Keratinocyte (primary cell): ENCODE measurements around the gene CD74. TPM values are rescaled to one million over a fixed set of nuclear protein-coding genes. Genes with fewer than 3 reads are reported as not detected.

Experiments
- DNase-seq: peaks from one replicate; pipeline ENCODE4 v3.0.0-alpha.2; 2011; ENCODE audit warnings: low read depth, missing footprints, low spot score
- FAIRE-seq: peaks from 2 replicates; lab custom pipeline; 2011; peaks lifted over from hg19 to GRCh38; lab: Jason Lieb, UNC
- H2AFZ ChIP-seq: 2 replicates; pipeline ENCODE4 v1.6.0; 2012; ENCODE audit warnings: low read length, control low read depth, inconsistent platforms; ENCODE audit not compliant: control insufficient read depth
- H3K27ac ChIP-seq: 2 replicates; pipeline ENCODE4 v1.5.1; 2011; ENCODE audit warnings: low read length; ENCODE audit not compliant: control insufficient read depth, insufficient read depth
- H3K27me3 ChIP-seq: 3 replicates; pipeline ENCODE4 v1.6.0; 2011; ENCODE audit warnings: low read length; ENCODE audit not compliant: control insufficient read depth, insufficient read depth; ENCODE audit errors: extremely low read depth
- H3K36me3 ChIP-seq, 2 experiments: 2 replicates in 1 of 2; 3 replicates in 1 of 2; pipeline ENCODE4 v1.5.1; 2011; ENCODE audit warnings: low read length in 2 of 2, mild to moderate bottlenecking in 1 of 2; ENCODE audit not compliant: control insufficient read depth in 2 of 2, insufficient read depth in 2 of 2; ENCODE audit errors: extremely low read depth in 1 of 2
- H3K4me1 ChIP-seq: 3 replicates; pipeline ENCODE4 v1.5.1; 2011; ENCODE audit warnings: low read length; ENCODE audit not compliant: control insufficient read depth, insufficient read depth; ENCODE audit errors: extremely low read depth
- H3K4me2 ChIP-seq: 3 replicates; pipeline ENCODE4 v1.6.0; 2011; ENCODE audit warnings: low read depth, low read length; ENCODE audit not compliant: control insufficient read depth, insufficient read depth; ENCODE audit errors: extremely low read depth
- H3K4me3 ChIP-seq, 3 experiments: fragments of 200-600 bp in 1 of 3; sonication (generic) in 1 of 3; 2 replicates in 2 of 3; 3 replicates in 1 of 3; pipeline ENCODE4 v1.5.1; 2011 to 2016; ENCODE audit warnings: low read length in 3 of 3, mild to moderate bottlenecking in 3 of 3, control low read depth in 2 of 3, inconsistent platforms in 1 of 3, low read depth in 1 of 3, mixed read lengths in 1 of 3, mixed run types in 1 of 3, moderate library complexity in 1 of 3; ENCODE audit not compliant: control insufficient read depth in 2 of 3, insufficient read depth in 2 of 3; ENCODE audit errors: extremely low read depth in 1 of 3
- H3K79me2 ChIP-seq: 2 replicates; pipeline ENCODE4 v1.6.0; 2012; ENCODE audit warnings: low read length; ENCODE audit not compliant: control insufficient read depth, insufficient read depth
- H3K9ac ChIP-seq: 3 replicates; pipeline ENCODE4 v1.6.0; 2011; ENCODE audit warnings: low read length; ENCODE audit not compliant: control insufficient read depth, insufficient read depth; ENCODE audit errors: extremely low read depth
- H3K9me1 ChIP-seq: 3 replicates; pipeline ENCODE4 v1.6.0; 2011; ENCODE audit warnings: low read length; ENCODE audit not compliant: control insufficient read depth, insufficient read depth; ENCODE audit errors: extremely low read depth
- H3K9me3 ChIP-seq: 2 replicates; pipeline ENCODE4 v1.5.1; 2012; ENCODE audit warnings: low read depth, low read length; ENCODE audit not compliant: control insufficient read depth
- H4K20me1 ChIP-seq: 3 replicates; pipeline ENCODE4 v1.6.0; 2011; ENCODE audit warnings: low read length; ENCODE audit not compliant: control insufficient read depth, insufficient read depth; ENCODE audit errors: extremely low read depth
- CTCF ChIP-seq, 3 experiments: IDR thresholded peaks in 1 of 3; conservative IDR thresholded peaks in 1 of 3; optimal IDR thresholded peaks in 1 of 3; 2 replicates in 2 of 3; 3 replicates in 1 of 3; pipeline versions ENCODE3 to v1.5.1; 2011; ENCODE audit warnings: low read length in 3 of 3, mild to moderate bottlenecking in 3 of 3, moderate library complexity in 2 of 3, control low read depth in 1 of 3, inconsistent platforms in 1 of 3; ENCODE audit not compliant: insufficient read depth in 2 of 3; ENCODE audit errors: extremely low read depth in 1 of 3
- EZH2 ChIP-seq: IDR thresholded peaks from one replicate; pipeline ENCODE4 v1.6.1; 2012; ENCODE audit warnings: inconsistent platforms, mild to moderate bottlenecking, low read length, moderate library complexity
- dilution Hi-C: fragments of 300-500 bp; cut with MboI; formaldehyde crosslinking; loops from one replicate; pipeline ENCODE4 v1.7.0; 2020; ENCODE audit warnings: low sequenced_read_pairs; ENCODE audit not compliant: extremely low pct_ligation_motif_present
- polyA plus RNA-seq, 5 experiments: library from polyadenylated mRNA; depleted of rRNA in 3 of 5; stranded (reverse) in 3 of 5; stranded (forward) in 1 of 5; unstranded in 1 of 5; fragments of >200 nt; gene quantifications; 1 replicate in 1 of 5; 2 replicates in 3 of 5; 3 replicates in 1 of 5; pipeline versions ENCODE4 v1.2.1 to v1.2.3, GENCODE V29; 2011 to 2012; ENCODE audit warnings: missing spikeins in 2 of 5, low read depth in 1 of 5, low replicate concordance in 1 of 5

Gene CD74
- polyA plus RNA-seq, 1 donor (not counting 4 experiments of a cell fraction or from before 2014, with no cell fraction given): 0.71 TPM

- no peaks in the 10 kb centered on the region for H3K79me2 ChIP-seq
- no peak overlapping the region for H3K4me3 ChIP-seq
- FAIRE-seq: no peak
- TF ChIP-seq CTCF (optimal IDR thresholded peaks at IDR 0.05 in 1 of 3, IDR thresholded peaks at IDR 0.05 in 1 of 3, conservative IDR thresholded peaks at IDR 0.05 in 1 of 3; ENCODE audit: extremely low read depth in 1 of 3, insufficient read depth in 2 of 3, low read length in 3 of 3) (no peak), EZH2 (no peak)
- no peaks in the 10 kb centered on the region for H3K4me1 ChIP-seq
- dilution Hi-C loops: no loop called here
- H3K4me2 ChIP-seq: no peak overlapping the region
- H2AFZ ChIP-seq: no peak overlapping the region
- no peaks in the 10 kb centered on the region for H3K9me3 ChIP-seq
- H3K9ac ChIP-seq: no peak overlapping the region
- peaks cover 11 to 15% of the 10 kb centered on the region in 2 experiments for H3K36me3 ChIP-seq
- H4K20me1 ChIP-seq: no peaks in the 10 kb centered on the region
- H3K27me3 ChIP-seq: no peaks in the 10 kb centered on the region
- H3K9me1 ChIP-seq: no peaks in the 10 kb centered on the region
- H3K27ac ChIP-seq: no peak overlapping the region
- no peak for DNase-seq
Measured at GRCh38 chr5:150404121-150404520, 8.6 kb downstream of the CD74 start.

- dilution Hi-C loops: no loop called here
- FAIRE-seq: no peak
- Histone ChIP-seq H3K4me1 (no peaks in the 10 kb centered on the region), H3K36me3 (peaks cover 14 to 24% of the 10 kb centered on the region in 2 experiments), H3K27me3 (no peaks in the 10 kb centered on the region), H3K9me1 (no peaks in the 10 kb centered on the region), H3K4me3 (no peak overlapping the region), H3K27ac (no peak overlapping the region), H3K9me3 (no peaks in the 10 kb centered on the region), H3K4me2 (no peak overlapping the region), H4K20me1 (no peaks in the 10 kb centered on the region), H3K9ac (no peak overlapping the region), H3K79me2 (no peaks in the 10 kb centered on the region), H2AFZ (no peak overlapping the region)
- TF ChIP-seq CTCF (optimal IDR thresholded peaks at IDR 0.05 in 1 of 3, IDR thresholded peaks at IDR 0.05 in 1 of 3, conservative IDR thresholded peaks at IDR 0.05 in 1 of 3; ENCODE audit: extremely low read depth in 1 of 3, insufficient read depth in 2 of 3, low read length in 3 of 3) (no peak), EZH2 (no peak)
- DNase-seq: no peak
Measured at GRCh38 chr5:150402901-150403342, 9.8 kb downstream of the CD74 start.
